Measurements from ENCODE around the gene HMGN3. TPM values are rescaled to one million over a fixed set of nuclear protein-coding genes. Genes with fewer than 3 reads are reported as not detected.
"Not testable (repeated sequence)": the region's sequence is repeated elsewhere in the genome, so short reads cannot be mapped to it uniquely, and the experiment has no call there.

Gene HMGN3
- total and polyA plus RNA-seq, 2 experiments from 2014 or later, result 240 to 570 TPM

DNA sequence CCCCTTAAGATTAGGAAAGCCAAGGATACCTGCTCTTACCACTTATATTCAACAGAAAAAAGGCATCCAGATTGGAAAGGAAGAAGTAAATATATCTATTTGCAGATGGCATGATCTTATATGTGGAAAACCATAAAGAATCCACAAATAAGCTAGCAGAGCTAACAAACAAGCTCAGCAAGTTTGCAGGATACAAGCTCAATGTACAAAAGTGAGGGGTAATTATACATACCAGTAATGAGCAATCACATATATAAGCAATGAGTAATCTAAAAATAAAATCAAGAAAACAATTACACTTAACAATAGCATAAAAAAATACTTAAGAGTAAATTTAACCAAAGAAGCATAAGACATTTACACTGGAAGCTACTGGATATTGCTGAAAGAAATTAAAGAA is 31.6 kb upstream of the HMGN3 start:
- no peaks in the 10 kb centered on the region for H3K36me3 ChIP-seq
- no peaks in the 10 kb centered on the region for H3K4me1 ChIP-seq (ENCODE audit: low read depth)
- no peaks in the 10 kb centered on the region for H3K9me3 ChIP-seq (ENCODE audit: low read depth)
- TF ChIP-seq, protein P1, sequence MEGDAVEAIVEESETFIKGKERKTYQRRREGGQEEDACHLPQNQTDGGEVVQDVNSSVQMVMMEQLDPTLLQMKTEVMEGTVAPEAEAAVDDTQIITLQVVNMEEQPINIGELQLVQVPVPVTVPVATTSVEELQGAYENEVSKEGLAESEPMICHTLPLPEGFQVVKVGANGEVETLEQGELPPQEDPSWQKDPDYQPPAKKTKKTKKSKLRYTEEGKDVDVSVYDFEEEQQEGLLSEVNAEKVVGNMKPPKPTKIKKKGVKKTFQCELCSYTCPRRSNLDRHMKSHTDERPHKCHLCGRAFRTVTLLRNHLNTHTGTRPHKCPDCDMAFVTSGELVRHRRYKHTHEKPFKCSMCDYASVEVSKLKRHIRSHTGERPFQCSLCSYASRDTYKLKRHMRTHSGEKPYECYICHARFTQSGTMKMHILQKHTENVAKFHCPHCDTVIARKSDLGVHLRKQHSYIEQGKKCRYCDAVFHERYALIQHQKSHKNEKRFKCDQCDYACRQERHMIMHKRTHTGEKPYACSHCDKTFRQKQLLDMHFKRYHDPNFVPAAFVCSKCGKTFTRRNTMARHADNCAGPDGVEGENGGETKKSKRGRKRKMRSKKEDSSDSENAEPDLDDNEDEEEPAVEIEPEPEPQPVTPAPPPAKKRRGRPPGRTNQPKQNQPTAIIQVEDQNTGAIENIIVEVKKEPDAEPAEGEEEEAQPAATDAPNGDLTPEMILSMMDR (IDR thresholded peaks at IDR 0.05; ENCODE audit: low read depth, low read length), result no peak
- H3K27me3 ChIP-seq, result no peaks in the 10 kb centered on the region
- no peak for DNase-seq (ENCODE audit: low read depth in 1 of 2, low spot score in 1 of 2)
- H3K4me3 ChIP-seq, result no peak overlapping the region
- H3K27ac ChIP-seq, result no peak overlapping the region

DNA sequence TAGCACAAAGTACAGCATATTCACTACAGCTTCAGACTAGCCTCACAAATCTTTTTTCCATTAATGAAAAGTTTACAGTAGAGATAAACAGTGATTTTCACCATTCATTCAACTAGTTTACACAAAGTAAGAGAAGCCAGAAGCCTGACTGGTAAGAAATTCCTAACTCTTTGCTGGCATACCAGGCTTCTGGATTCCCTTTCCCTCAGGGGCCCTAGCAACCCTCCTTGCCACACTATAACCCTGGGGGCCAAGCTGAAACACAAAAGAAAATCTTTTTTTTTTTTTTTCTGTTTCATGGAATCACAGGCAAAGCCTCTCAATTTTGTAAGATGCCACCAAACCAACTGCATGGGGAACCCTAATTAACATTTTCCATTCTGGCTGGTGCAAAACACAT is 28.9 kb upstream of the HMGN3 start:
- Histone ChIP-seq H3K27ac (no peak overlapping the region), H3K36me3 (no peaks in the 10 kb centered on the region), H3K9me3 (ENCODE audit: low read depth) (no peaks in the 10 kb centered on the region), H3K4me3 (no peak overlapping the region), H3K27me3 (no peaks in the 10 kb centered on the region), H3K4me1 (ENCODE audit: low read depth) (no peaks in the 10 kb centered on the region)
- TF ChIP-seq, protein P1 (IDR thresholded peaks at IDR 0.05; ENCODE audit: low read depth, low read length), result no peak
- DNase-seq (ENCODE audit: low read depth in 1 of 2, low spot score in 1 of 2), result no peak

DNA sequence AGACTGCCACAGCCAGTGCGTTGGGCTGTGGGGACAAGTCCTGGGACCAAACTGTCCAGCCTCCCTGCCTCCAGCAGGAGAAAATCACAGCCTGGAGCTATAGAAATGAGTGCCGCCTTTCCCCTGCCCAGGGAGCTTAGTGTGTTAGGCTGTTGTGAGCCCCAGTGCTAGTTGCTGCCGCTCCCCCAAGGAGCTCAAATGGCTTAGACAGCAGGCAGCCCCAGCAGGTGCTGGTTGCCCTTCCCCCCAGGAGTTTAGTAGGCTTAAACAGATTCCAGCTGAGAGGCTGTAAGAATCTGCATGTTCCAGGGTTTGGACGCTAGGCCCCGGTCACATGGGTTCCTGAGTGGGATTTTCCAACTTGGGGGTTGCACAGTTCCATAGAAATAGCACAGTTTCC is 27.2 kb upstream of the HMGN3 start:
- TF ChIP-seq, protein P1 (IDR thresholded peaks at IDR 0.05; ENCODE audit: low read depth, low read length), result no peak
- H3K4me1 ChIP-seq (ENCODE audit: low read depth), result no peaks in the 10 kb centered on the region
- no peaks in the 10 kb centered on the region for H3K27me3 ChIP-seq
- no peak for DNase-seq (ENCODE audit: low read depth in 1 of 2, low spot score in 1 of 2)
- no peak overlapping the region for H3K27ac ChIP-seq
- no peak overlapping the region for H3K4me3 ChIP-seq
- no peaks in the 10 kb centered on the region for H3K9me3 ChIP-seq (ENCODE audit: low read depth)
- H3K36me3 ChIP-seq, result no peaks in the 10 kb centered on the region

DNA sequence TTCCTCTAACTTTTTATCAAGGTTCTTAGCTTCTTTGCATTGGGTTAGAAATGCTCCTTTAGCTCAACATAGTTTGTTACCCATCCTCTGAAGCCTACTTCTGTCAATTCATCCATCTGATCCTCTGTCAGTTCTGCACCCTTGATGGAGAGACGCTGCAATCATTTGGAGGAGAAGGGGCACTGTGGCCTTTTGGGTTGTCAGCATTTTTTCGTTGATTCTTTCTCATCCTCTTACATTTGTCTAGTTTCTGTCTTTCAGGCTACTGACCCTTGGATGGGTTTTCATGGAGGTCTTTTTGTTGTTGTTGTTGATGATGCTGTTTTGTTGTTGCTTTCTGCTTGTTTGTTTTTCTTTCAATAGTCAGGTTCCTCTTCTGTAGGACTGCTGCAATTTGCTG is 26.3 kb upstream of the HMGN3 start:
- H3K27ac ChIP-seq, result no peak overlapping the region
- H3K9me3 ChIP-seq (ENCODE audit: low read depth), result no peaks in the 10 kb centered on the region
- TF ChIP-seq, protein P1 (IDR thresholded peaks at IDR 0.05; ENCODE audit: low read depth, low read length), result no peak
- no peak overlapping the region for H3K4me3 ChIP-seq
- no peaks in the 10 kb centered on the region for H3K27me3 ChIP-seq
- no peaks in the 10 kb centered on the region for H3K36me3 ChIP-seq
- no peak for DNase-seq (ENCODE audit: low read depth in 1 of 2, low spot score in 1 of 2)
- no peaks in the 10 kb centered on the region for H3K4me1 ChIP-seq (ENCODE audit: low read depth)

DNA sequence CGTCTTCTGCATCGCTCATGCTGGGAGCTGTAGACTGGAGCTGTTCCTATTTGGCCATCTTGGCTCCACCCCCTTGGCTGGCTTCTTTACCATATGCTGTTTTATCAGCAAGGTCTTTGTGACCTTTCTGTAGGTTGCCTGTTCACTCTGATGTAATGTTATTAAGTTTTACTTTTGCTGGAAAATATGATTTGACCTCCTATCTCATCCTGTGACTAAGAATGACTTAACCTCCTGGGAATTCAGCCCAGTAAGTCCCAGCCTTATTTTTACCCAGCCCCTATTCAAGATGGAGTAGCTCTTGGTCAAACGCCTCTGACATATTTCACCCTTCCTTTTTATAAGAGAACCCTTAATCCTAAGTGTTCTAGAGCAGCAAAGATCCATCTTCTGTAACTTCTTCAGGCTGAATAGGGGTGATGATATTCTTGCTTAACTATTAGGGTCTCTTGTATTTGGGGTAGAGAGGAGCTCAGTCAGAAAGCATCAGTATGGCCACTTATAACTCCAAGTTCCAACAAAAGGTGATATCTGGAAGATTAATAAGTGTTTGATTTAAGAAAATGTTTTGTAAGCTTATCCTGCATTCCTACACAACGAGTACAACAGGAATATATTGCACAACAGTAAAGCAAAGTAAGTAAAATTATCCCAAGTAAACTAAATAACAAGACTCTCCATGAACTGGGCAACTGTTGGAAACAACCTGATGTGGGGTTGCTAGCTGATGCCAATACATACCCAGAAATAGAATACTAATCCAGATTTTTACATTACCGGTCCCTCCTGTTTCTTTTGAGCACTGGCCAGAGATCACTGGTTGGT is 23.1 kb upstream of the HMGN3 start:
- no peak overlapping the region for H3K4me3 ChIP-seq
- H3K4me1 ChIP-seq (ENCODE audit: low read depth), result no peaks in the 10 kb centered on the region
- DNase-seq (ENCODE audit: low read depth in 1 of 2, low spot score in 1 of 2), result peak in 1 of 2 donors; percentile 63
- H3K27ac ChIP-seq, result no peak overlapping the region
- H3K36me3 ChIP-seq, result no peaks in the 10 kb centered on the region
- no peaks in the 10 kb centered on the region for H3K27me3 ChIP-seq
- no peaks in the 10 kb centered on the region for H3K9me3 ChIP-seq (ENCODE audit: low read depth)
- TF ChIP-seq, protein P1 (IDR thresholded peaks at IDR 0.05; ENCODE audit: low read depth, low read length), result no peak

DNA sequence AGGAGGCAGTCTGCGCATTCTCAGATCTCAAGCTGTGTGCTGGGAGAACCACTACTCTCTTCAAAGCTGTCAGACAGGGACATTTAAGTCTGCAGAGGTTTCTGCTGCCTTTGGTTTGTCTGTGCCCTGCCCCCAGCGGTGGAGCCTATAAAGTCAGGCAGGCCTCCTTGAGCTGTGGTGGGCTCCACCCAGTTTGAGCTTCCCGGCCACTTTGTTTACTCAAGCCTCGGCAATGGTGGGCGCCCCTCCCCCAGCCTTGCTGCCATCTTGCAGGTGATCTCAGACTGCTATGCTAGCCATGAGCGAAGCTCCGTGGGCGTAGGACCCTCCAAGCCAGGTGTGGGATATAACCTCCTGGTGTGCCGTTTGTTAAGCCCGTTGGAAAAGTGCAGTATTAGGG is 22.3 kb upstream of the HMGN3 start:
- DNase-seq (ENCODE audit: low read depth in 1 of 2, low spot score in 1 of 2); H3K36me3 ChIP-seq; H3K4me1 ChIP-seq (ENCODE audit: low read depth); H3K27ac ChIP-seq; H3K27me3 ChIP-seq; H3K4me3 ChIP-seq; H3K9me3 ChIP-seq (ENCODE audit: low read depth): not testable (repeated sequence)

DNA sequence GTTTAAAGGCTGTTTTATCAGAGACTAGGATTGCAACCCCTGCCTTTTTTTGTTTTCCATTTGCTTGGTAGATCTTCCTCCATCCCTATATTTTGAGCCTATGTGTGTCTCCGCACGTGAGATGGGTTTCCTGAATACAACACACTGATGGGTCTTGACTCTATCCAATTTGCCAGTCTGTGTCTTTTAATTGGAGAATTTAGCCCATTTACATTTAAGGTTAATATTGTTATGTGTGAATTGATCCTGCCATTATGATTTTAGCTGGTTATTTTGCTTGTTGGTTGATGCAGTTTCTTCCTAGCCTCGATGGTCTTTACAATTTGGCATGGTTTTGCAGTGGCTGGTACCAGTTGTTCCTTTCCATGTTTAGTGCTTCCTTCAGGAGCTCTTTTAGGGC is 20.6 kb upstream of the HMGN3 start:
- H3K4me3 ChIP-seq; H3K36me3 ChIP-seq; H3K27ac ChIP-seq; DNase-seq (ENCODE audit: low read depth in 1 of 2, low spot score in 1 of 2); H3K9me3 ChIP-seq (ENCODE audit: low read depth); H3K27me3 ChIP-seq; H3K4me1 ChIP-seq (ENCODE audit: low read depth): not testable (repeated sequence)
